GM21367 (cell line): ENCODE measurements around the gene TMEM88.
"Not testable (repeated sequence)": the region's sequence is repeated elsewhere in the genome, so short reads cannot be mapped to it uniquely, and the experiment has no call there.

Source experiments
- ATAC-seq: cut with Tn5 transposase; IDR thresholded peaks from one replicate; pipeline ENCODE4 v1.9.1; 2021; ENCODE audit not compliant: unreplicated experiment

The TMEM88 gene, protein sequence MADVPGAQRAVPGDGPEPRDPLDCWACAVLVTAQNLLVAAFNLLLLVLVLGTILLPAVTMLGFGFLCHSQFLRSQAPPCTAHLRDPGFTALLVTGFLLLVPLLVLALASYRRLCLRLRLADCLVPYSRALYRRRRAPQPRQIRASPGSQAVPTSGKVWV

DNA sequence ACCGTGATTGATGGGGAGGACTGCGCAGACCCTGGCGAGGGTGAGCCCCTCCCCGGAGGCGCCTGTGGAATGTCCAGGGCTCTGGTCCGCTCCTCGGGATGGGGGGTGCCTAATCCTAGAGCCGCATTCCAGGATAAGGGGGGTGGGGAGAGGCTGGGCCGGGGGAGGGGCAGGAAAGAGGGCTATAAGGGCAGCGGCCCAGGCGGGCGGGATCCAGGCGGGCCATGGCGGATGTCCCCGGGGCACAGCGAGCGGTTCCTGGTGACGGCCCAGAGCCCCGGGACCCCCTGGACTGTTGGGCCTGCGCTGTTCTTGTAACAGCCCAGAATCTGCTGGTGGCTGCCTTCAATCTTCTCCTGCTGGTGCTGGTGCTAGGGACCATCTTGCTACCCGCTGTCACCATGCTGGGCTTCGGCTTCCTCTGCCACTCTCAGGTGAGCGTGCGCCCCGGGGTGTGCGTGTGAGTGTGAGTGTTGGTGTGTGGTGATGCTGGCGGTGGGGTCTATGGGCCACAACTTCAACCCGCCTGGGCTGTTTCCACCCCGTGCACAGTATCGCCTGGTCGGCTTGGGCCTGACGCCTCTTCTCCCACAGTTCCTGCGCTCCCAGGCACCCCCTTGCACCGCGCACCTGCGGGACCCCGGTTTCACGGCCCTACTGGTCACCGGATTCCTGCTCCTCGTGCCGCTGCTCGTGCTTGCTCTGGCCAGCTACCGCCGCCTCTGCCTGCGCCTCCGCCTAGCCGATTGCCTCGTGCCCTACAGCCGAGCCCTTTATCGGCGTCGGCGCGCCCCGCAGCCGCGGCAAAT, at the start of gene TMEM88:
TSS of gene TMEM88 (plus strand) at position 216 of the 809 bp plus-strand sequence. CDS start at position 225, 9 bp downstream.
- no peak for ATAC-seq

DNA sequence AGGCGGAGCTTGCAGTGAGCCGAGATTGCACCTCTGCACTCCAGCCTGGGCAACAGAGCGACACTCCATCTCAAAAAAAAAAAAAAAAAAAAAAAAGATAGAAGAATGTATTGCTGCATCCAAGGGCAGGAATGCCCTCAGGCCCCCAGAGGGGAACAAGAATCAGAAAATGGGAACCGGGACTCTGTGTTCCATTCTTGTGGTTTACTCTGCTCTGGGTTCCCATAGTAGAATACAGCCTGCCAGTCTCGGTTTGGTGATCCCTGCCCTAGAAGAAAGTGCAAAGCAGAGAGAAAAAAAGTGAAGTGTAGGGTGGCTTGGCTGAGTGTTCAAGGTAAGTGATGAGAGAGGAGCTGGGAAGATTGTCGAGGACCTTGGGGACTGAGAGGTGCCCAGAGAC, 48.3 kb upstream of the TMEM88 start:
- no peak for ATAC-seq

DNA sequence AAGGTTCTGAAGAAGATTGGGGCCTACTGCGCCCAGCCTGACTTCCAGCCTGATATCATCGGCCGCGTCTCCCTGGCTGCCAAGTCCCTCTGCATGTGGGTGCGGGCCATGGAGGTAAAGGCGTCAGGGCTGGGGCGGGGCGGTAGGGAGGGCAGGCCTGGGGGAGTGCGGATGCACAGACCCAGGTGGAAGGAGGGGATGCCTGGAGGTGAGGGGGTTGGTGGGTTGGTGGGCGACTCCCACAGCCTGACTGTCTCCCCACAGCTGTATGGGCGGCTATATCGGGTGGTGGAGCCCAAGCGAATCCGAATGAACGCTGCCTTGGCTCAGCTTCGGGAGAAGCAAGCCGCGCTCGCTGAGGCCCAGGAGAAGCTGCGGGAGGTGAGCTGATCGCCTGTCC, 47.7 kb upstream of the TMEM88 start:
- no peak for ATAC-seq

DNA sequence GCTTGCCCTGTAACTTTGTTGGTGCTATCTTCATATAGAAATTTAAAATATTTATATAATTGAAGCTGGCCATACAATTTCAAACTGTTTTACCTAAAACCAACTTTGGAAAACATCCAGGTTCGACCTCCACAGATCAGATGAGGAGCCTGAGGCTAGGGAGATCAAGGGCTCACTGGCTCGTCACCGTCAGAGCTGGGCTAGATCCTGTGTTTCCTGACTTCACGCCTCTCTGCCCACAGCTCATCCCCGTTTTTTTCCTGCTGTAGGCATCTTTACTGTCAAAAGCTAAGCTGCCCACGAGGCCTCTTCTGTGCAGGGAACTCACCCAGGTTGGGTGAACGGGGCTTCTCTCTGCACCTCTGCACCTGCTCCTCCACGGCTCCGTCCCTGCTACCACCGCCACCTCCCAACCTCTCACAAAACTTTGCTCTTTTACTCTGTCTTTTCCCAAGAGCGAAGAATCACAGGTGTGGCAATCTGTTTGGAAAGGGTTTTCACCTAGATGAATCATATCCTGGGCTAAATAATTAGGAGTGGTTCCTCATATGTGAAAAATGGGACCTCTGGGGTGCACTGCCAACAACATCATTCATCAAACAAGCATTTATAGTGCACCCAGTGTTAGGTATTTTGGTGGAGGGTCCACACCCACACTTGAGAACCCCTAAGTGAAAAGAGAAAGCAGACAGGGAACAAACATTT, 45.6 kb upstream of the TMEM88 start:
- no peak for ATAC-seq

DNA sequence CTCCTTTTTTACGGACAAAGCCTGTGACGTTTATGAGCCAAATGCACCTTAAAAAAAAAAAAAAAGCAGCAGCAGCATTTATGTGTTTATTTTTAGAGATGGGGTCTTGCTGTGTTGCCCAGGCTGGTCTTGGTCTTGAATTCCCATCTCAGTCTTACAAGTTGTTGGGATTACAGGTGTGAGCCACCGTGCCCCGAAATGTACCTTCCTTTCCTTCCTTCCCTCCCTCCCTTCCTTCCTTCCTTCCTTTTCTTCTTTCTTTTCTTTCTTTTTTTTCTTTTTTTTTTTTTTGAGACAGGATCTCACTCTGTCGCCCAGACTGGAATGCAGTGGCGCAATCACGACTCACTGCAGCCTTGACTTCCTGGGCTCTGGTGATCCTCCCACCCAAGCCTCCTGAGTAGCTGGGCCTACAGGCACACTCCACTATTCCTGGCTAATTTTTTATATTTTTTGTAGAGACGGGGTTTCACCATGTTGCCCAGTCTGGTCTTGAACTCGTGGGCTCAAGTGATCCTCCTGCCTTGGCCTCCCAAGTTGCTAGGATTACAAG, 45.0 kb upstream of the TMEM88 start:
- not testable (repeated sequence) for ATAC-seq

DNA sequence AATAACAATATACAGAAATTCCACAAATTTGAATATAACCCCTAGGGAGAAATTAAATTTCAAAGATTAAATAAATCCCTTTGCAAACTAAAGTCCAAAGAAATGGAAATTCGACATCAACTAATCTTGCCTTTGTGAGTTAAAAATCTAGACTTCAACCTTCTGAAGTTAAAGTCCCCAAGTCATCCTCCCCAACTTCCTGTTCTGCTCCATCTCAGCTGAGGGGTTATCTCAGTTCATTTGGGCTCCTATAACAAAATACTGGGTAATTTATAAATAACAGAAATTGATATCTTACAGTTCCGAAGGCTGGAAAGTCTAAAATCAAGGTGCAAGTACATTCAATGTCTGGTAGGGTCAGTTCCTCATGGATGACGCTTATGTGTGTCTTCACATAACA, 43.6 kb upstream of the TMEM88 start:
- no peak for ATAC-seq

DNA sequence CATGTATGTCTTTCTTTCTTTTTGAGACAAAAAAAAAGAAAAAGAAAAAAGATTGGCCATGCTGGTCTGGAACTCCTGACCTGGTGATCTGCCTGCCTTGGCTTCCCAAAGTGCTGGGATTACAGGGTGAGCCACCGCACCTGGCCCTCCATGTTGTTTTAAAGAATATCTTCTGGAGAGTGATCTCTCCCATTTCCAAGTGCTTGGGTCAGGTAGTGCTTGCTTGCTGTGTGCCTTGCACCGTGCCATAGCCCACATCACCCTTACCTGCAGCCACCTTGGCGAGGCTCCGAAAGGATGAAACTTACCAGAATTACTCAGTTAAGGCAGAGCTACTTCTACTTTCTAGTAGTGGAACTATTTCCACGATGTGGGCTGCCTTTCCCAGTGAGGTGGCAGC, 39.9 kb upstream of the TMEM88 start:
- ATAC-seq, result no peak

DNA sequence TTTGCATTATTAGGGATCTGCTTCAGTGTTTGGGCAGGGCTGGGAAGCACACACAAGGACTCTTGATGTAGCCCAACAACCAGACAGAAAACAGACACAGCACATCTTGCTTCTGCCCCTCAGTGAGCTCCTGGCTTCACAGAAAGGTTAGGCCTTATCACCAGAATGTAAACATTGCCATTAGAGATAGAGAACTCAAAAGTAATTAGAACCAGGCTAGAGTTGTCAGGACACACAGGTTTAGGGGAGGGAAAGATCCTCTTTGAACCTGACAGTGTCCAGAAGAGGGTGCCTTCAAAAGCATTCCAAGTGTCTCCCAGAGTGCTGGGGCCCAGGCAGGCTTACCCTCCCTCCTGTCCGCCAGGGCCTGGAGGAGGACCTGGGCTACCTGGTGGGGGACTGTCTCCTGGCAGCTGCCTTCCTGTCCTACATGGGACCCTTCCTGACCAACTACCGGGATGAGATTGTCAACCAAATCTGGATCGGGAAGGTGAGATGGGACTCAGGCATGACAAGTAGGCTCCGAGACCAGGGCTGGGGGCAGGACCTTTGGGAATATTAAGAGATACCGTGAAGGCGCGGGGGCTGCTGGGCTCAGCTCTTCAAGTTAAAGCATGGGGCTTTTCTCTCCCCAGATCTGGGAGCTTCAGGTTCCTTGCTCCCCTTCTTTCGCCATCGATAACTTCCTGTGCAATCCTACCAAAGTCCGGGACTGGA, 37.8 kb upstream of the TMEM88 start:
- ATAC-seq, result no peak

DNA sequence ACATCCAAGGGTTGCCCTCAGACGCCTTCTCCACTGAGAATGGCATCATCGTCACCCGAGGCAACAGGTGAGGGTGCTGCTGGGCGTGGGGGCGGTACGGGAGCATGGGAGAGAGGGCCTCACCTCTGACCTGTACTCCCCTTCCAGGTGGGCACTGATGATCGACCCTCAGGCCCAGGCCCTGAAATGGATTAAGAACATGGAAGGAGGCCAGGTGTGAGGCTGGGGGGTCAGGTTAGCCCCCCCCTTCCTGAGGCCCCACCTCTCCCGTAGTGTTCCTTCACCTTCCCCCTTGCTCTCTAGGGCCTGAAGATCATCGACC, 37.3 kb upstream of the TMEM88 start:
- ATAC-seq, result no peak

DNA sequence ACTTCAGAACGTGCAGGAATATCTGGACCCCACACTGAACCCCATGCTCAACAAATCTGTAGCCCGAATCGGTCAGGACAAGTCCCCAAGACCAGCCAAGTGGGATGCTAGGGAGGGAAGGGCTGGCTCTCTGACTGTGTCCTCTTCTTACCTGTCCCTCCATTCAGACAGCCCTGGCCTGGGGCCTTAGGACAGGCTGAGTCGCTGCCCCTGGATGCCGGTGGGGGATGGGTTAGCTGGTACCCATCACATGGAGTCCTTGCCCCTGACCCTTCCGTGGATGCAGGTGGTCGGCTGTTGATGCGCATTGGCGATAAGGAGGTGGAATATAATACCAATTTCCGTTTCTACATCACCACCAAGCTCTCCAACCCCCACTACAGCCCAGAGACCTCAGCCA, 36.8 kb upstream of the TMEM88 start:
- no peak for ATAC-seq

DNA sequence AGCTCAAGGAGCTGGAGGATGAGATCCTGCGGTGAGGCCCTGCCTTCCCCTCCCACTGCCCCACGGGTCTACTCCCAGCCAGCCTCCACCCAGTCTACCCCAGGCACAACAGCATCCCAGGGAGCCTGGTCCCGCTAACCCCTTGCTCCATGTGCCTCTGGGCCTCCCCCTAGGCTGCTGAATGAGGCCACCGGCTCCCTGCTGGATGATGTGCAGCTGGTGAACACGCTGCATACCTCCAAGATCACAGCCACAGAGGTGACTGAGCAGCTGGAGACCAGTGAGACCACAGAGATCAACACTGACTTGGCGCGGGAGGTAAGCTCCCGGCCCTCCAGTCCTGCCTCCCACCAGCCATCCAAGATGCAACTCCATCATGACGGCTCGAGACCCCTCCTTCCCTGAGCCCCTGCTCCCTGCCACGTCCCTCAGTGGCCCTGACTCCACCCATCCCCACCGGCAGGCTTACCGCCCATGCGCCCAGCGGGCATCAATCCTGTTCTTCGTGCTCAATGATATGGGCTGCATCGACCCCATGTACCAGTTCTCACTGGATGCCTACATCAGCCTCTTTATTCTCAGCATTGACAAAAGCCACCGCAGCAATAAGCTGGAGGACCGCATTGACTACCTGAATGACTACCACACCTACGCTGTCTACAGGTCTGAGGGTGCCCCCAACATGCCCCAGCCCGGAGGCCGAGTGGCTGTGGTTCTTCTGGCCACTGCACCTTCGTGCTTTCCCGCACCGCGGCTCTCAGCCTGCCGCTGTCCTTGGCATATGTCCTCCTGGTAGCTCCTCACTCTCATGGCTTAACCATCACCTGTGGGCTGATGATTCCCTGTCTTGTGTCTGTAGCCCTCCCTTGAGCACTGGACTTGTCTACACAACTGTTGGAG, 35.9 kb upstream of the TMEM88 start:
- no peak for ATAC-seq

DNA sequence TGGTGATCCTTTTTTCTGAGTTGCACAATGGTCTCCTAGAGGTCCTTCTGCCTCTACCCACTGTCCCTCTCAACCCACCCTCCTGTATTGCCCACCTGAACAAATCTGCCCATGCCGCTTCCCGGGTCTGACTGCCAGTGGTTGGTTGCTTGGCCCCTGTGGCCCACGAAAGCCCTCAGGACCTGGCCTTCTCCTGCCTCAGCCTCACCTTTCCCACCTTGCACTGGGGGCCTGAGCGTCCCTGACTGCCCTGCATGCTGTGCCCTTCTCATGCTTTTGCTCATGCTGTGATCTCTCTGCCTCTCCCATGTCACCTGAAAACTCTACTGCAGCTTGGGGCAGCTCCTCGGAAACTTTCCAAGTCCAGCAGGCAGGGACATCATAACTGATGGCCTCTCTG, 34.6 kb upstream of the TMEM88 start:
- no peak for ATAC-seq

DNA sequence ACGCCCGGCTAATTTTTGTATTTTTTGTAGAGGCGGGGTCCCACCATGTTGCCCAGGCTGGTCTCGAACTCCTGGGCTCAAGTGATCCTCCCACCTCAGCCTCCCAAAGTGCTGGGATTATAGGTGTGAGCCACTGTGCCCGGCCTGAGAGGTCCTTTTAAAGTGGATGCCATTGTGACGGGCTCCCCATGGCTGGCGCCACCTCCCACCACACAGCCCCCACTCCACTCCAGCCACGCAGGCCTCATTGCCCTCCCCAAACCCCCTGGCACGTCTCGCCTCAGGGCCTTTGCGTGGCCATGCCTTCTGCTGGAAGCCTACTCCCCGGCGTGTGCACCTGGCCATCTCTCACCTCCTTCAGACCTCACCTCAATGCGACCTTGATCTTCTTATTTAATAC, 32.7 kb upstream of the TMEM88 start:
- no peak for ATAC-seq

DNA sequence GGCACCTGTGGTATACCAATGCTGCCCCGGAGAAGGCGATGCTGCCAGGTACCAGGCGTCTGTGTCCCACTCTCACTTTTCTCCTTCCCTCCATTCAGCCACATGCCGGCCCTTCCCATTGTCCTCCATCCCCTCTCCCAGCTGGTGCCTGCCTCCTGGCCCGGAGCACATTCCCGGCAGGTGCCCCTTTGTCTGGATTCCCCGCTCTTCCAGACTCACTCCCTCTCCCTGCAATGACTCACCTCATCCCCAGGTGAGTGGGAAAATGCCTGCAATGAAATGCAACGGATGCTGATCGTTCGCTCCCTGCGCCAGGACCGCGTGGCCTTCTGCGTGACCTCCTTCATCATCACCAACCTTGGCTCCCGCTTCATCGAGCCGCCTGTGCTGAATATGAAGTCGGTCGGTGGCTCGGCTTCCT, 31.3 kb upstream of the TMEM88 start:
- no peak for ATAC-seq

DNA sequence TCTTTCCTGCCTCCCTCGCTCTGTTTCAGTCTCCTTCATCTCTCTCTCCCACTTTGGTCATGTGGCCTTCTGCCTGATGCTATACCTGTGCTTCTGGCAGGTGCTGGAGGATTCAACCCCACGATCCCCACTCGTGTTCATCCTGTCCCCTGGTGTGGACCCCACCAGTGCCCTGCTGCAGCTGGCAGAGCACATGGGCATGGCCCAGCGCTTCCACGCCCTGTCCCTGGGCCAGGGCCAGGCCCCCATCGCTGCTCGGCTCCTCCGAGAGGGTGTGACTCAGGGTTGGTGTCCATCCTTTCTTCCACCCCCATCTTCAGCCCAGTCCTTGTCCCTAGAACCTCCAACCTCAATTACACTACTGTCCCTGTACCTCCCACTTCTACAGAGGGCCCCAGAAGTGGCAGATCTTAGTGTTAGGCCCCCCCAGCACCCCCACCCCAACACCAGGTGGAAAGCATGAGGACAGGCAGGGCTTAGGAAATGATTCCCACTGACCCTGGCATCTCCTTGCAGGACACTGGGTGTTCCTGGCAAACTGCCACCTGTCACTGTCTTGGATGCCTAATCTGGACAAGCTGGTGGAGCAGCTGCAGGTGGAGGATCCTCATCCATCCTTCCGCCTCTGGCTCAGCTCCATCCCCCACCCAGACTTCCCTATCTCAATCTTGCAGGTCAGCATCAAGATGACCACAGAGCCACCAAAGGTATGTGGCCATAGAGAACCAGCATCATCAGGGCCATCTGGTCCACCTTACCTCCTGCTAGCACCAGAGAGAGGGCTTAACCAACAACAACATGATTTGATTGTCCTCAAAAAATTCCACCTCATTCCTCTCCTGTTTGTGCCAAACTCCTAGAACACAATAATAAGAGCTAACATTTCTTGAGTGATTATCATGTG, 30.6 kb upstream of the TMEM88 start:
- no peak for ATAC-seq

DNA sequence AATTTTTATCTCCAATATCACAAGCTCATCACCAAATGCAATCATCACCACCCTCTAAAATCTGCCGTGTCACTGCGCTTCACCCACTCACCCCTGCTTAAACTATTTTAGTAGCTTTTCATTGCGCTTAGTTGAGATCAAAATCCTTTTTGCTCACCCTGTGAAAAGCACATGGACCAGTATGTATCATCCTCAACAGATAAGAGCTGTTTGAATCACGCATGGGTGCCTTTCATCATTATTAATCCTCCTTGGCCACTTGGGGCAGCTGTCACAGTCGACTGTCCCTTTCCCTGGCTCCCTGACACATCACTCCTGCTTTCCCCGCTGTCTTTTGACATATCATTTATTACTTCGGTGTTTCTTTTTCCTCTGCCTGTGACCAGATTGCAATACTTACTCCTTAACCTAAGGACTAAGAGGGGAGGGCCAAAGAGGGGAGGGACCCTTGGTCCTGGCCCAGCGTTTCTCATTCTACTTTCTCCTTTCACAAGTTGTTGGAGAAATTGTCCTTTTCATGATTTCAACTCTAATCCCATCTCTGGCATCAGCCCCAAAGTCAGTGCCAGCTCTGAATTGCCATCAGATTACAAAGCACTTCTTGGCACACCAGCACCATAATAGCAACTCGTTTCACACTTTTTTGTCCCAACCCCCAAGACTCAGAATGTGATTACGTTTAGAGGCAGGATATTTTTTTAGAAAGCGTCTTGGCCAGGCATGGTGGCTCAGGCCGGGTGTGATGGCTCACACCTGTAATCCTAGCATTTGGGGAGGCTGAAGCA, 29.5 kb upstream of the TMEM88 start:
- no peak for ATAC-seq

DNA sequence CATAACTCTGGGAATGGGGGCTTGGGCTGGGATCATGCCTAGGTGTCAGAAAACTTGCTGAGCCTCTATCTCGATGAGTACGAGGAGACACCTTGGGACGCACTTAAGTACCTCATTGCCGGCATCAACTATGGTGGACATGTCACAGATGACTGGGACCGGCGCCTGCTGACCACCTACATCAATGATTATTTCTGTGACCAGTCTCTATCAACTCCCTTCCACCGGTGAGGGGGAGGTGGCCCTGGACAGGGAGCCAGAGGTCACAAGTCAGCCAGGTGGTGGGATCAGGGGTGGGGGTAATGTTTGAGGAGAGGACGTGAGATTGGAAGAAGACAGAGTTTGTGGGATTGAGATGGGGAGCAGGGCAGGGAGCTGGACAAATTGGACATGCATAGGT, 24.2 kb upstream of the TMEM88 start:
- ATAC-seq, result no peak

DNA sequence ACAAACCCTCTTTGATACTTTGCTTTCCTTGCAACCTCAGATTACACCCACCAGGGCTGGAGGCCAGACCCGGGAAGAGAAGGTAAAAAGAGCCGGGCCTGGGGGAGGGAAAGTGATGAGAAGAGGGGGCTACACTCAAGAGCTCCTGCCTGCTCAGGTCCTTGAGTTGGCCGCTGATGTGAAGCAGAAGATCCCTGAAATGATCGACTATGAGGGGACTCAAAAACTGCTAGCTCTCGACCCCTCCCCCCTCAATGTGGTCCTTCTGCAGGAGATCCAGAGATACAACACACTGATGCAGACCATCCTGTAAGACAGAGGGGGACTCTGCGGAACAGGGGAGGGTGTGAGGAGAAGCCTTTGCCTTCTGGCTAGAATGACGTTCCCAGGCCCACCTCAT, 23.6 kb upstream of the TMEM88 start:
- ATAC-seq, result no peak

DNA sequence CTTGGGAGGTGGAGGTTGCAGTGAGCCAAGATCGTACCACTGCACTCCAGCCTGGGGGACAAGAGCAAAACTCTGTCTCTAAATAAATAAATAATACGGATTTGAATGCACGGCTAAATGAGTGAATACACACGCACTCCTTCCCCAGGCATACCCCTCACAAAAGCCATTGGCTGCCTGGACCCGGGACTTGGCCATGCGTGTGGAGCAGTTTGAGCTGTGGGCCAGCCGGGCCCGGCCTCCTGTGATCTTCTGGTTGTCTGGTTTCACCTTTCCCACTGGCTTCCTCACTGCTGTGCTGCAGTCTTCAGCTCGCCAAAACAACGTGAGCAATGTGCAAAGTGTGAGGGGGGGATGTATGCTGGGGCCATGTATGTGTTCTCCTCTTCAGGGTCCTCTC, 22.4 kb upstream of the TMEM88 start:
- ATAC-seq, result no peak
